GM19463 (cell line): ENCODE data around the gene CAMLG.

ENCODE experiments used
- ATAC-seq: cut with Tn5 transposase; IDR thresholded peaks from one replicate; pipeline ENCODE4 v1.9.1; 2021; ENCODE audit warnings: mild to moderate bottlenecking, moderate library complexity; ENCODE audit not compliant: unreplicated experiment

Gene CAMLG

GRCh38 chr5:134772461-134773125 lies 34.2 kb downstream of the CAMLG start:
- ATAC-seq, result no peak

- no peak for ATAC-seq
These were observed 39.0 kb downstream of the CAMLG start for GRCh38 chr5:134777366-134777765.

DNA sequence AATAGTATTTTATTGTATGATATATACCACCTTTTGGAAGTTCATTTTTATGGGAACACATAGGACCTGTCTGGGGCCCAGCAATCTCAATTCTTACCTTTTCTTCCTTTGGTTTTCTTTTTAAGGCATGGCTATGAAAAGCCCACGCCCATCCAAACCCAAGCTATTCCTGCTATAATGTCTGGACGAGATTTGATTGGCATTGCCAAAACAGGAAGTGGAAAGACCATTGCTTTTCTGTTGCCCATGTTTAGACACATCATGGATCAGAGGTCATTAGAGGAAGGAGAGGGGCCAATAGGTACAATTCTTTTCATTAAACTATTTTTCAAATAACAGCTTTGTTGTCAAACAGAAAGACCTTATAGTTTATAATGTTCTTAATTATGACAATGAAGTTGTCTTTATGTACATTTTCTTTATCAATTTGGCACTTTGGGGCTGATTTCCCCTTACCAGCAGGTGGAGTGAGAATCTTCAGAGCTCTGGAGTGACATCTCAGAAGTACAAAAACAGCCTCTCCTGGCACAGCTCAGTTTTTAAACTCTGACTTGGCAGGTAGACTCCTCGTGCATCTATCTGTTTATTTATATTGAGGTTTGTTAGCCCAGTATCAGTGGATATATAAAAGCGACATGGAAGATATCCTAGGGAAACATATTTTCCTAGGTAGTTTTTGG lies 46.0 kb downstream of the CAMLG start:
- ATAC-seq, result no peak

- ATAC-seq, result no peak
These were observed 46.7 kb downstream of the CAMLG start for GRCh38 chr5:134784946-134785620.

DNA sequence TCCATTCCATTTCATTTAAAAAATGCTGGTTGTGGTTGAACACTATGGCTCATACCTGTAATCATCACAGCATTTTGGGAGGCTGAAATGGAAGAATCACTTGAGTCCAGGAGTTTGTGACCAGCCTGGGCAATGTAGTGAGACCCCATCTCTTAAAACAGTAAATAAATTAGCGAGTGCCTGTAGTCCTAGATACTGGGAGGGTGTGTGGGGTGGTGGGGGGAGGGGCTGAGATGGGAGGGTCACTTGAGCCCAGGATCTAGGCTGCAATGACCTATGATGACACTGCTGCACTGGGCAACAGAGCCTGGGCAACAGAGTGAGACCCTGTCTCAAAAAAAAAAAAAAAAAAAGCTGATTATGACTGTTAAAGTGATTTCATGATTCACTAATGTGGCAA lies 49.3 kb downstream of the CAMLG start:
- ATAC-seq, result no peak

- ATAC-seq, result no peak
These were observed 53.2 kb downstream of the CAMLG start for GRCh38 chr5:134791580-134791979.

DNA sequence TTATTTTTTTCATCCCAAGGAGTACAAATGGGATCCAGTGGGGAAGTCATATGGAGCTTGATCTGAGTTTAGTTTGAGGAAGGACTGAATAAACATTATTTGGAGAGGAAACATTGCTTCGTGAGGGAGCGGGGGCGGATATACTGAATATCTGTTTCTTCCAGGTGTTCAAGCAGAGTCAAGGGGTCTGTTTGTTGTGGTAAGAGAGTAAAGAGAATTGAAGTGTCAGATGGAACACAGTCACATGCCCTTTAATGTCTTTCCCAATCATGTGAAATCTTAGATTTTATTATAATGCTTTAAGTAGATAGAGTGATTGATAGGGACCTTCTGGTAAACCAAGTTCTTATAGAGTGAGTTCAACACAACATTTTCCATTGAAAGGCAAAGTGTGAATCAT lies 53.9 kb downstream of the CAMLG start:
- ATAC-seq, result no peak

DNA sequence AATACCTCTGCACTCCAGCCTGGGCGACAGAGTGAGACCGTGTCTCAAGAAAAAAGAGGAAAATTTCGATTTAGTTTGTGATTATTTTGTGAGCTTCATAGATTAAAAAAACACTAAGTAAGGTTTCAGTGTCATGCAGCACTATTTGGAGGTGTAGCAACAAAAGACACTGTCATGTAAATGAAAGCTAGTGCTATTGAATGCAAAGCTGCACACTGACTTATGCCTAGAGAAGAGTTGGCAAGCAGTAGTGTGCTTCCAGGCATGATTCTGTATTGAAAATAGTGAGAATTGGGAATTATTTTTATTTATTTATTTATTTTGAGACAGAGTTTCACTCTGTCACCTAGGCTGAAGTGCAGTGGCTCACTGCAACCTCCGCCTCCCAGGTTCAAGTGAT lies 54.8 kb downstream of the CAMLG start:
- ATAC-seq, result no peak

DNA sequence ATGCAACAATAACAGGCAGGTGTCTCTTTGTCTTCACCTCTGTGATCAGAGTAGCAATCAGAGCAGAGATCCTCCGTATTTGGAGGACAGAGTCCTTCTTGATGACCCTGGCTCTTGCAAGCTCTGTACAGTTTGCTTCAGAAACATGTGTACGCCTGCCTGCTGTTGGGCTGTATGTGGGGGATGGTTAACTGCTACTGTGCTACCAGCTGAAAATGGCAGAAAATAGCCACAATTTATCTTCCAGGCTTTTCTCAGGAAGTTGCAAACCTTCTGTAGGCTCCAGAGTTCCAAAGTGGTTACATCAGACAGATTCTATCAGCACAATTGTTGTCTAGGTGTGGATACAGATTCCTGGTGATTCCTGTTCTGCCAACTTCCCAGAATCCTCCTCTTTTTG lies 55.7 kb downstream of the CAMLG start:
- ATAC-seq, result no peak

GRCh38 chr5:134794819-134795218 lies 56.5 kb downstream of the CAMLG start:
- ATAC-seq, result no peak

DNA sequence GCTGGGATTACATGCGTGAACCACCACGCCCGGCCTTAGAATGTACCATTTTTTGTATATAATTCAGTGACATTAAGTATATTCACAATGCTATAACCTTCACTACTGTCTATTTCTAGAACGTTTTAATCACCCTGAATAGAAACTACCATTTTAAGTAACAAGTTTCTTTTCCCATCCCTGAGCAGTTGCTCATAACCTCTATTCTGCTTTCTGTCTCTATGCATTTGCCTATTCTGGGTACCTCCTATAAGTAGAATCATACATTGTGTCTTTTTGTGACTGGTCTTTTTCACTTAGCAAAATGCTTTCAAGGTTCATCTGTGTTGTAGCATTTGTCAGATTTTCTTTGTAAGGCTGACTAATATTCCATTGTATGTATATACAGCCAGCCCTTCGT lies 60.1 kb downstream of the CAMLG start:
- ATAC-seq, result no peak
